Hepatocyte (in vitro differentiated cells): Measurements from ENCODE around the gene CHADL. TPM values are rescaled to one million over a fixed set of nuclear protein-coding genes. Genes with fewer than 3 reads are reported as not detected.

Experiments
- DNase-seq: peaks from one replicate; pipeline ENCODE4 v3.0.0-alpha.2; 2016; ENCODE audit warnings: low spot score
- H2AFZ ChIP-seq: fragments of 200-600 bp; sonication (generic); 2 replicates; pipeline ENCODE4 v1.6.0; 2016; ENCODE audit warnings: antibody characterized with exemption, mild to moderate bottlenecking
- H3K27ac ChIP-seq: fragments of 200-600 bp; sonication (generic); 2 replicates; pipeline ENCODE4 v1.5.1; 2016; ENCODE audit warnings: mild to moderate bottlenecking
- H3K27me3 ChIP-seq: fragments of 200-600 bp; sonication (generic); 2 replicates; pipeline ENCODE4 v1.6.1; 2016
- H3K36me3 ChIP-seq: fragments of 200-600 bp; sonication (generic); replicated peaks from 2 replicates; pipeline ENCODE4 v1.5.1; 2016; ENCODE audit warnings: low read depth; ENCODE audit not compliant: insufficient read depth
- H3K4me1 ChIP-seq: fragments of 200-600 bp; sonication (generic); 2 replicates; pipeline ENCODE4 v1.5.1; 2016; ENCODE audit warnings: mild to moderate bottlenecking, moderate library complexity; ENCODE audit not compliant: insufficient read depth
- H3K4me2 ChIP-seq: fragments of 200-600 bp; sonication (generic); 2 replicates; pipeline ENCODE4 v1.6.0; 2016
- H3K4me3 ChIP-seq: fragments of 200-600 bp; sonication (generic); 2 replicates; pipeline ENCODE4 v1.5.1; 2016; ENCODE audit warnings: mild to moderate bottlenecking
- H3K79me2 ChIP-seq: fragments of 200-600 bp; sonication (generic); 2 replicates; pipeline ENCODE4 v1.6.0; 2017; ENCODE audit warnings: mild to moderate bottlenecking
- H3K9me2 ChIP-seq: fragments of 200-600 bp; sonication (generic); replicated peaks from 2 replicates; pipeline ENCODE4 v1.6.0; 2017; ENCODE audit warnings: mild to moderate bottlenecking; ENCODE audit not compliant: insufficient read depth
- H3K9me3 ChIP-seq: fragments of 200-600 bp; sonication (generic); 2 replicates; pipeline ENCODE4 v1.5.1; 2016; ENCODE audit warnings: low read depth, mild to moderate bottlenecking
- H4K20me1 ChIP-seq: fragments of 200-600 bp; sonication (generic); 2 replicates; pipeline ENCODE4 v1.6.0; 2016; ENCODE audit warnings: mild to moderate bottlenecking; ENCODE audit not compliant: insufficient read depth, poor library complexity, severe bottlenecking
- CTCF ChIP-seq: fragments of 200-600 bp; sonication (generic); IDR thresholded peaks from 2 replicates; pipeline ENCODE4 v1.5.1; 2016; ENCODE audit warnings: antibody characterized with exemption, mild to moderate bottlenecking; ENCODE audit not compliant: poor library complexity
- EZH2 ChIP-seq: fragments of 200-600 bp; sonication (generic); IDR thresholded peaks from 2 replicates; pipeline ENCODE4 v1.6.1; 2016; ENCODE audit warnings: antibody characterized with exemption, mild to moderate bottlenecking, borderline replicate concordance
- EZH2phosphoT487 ChIP-seq: fragments of 200-600 bp; sonication (generic); IDR thresholded peaks from one replicate; pipeline ENCODE4 v1.6.1; 2018; ENCODE audit warnings: antibody characterized with exemption, mild to moderate bottlenecking, low read depth, moderate library complexity; ENCODE audit not compliant: unreplicated experiment, severe bottlenecking
- WGBS: methylation state at CpG from one replicate; pipeline ENCODE4 v1.1.6; 2016; ENCODE audit warnings: low lambda C conversion rate; ENCODE audit errors: missing lambda C conversion rate; 5-methylcytosine and 5-hydroxymethylcytosine counted together
- polyA plus RNA-seq: library from polyadenylated mRNA; unstranded; fragments of >200 nt; fragmentation: Nextera tagmentation; extraction: Ambion mirVana; gene quantifications from 2 replicates; pipeline ENCODE4 v1.2.1, GENCODE V29; 2016
- total RNA-seq: library from RNA; depleted of rRNA; stranded (reverse); fragments of >200 nt; gene quantifications from 2 replicates; pipeline ENCODE4 v1.2.3, GENCODE V29; 2014

The CHADL gene
- total and polyA plus RNA-seq, 2 experiments from 2014 or later: 1.00 to 1.4 TPM

GRCh38 chr22:41191467-41191866, 49.3 kb downstream of the CHADL start:
- Histone ChIP-seq H3K27me3 (no peaks in the 10 kb centered on the region), H3K27ac (no peak overlapping the region), H4K20me1 (no peaks in the 10 kb centered on the region), H3K4me2 (no peak overlapping the region), H3K9me3 (no peaks in the 10 kb centered on the region), H3K79me2 (no peaks in the 10 kb centered on the region), H3K9me2 (no peaks in the 10 kb centered on the region), H3K4me1 (no peaks in the 10 kb centered on the region), H3K36me3 (no peaks in the 10 kb centered on the region), H2AFZ (no peak overlapping the region), H3K4me3 (no peak overlapping the region)
- TF ChIP-seq CTCF: no peak
- TF ChIP-seq EZH2phosphoT487: no peak
- TF ChIP-seq EZH2: no peak
- no peak for DNase-seq
- WGBS: 79% methylated on average over 2 of the region's 2 CpGs

- 61% methylated on average over 3 of the region's 3 CpGs for WGBS
- H3K36me3 ChIP-seq: no peaks in the 10 kb centered on the region
- H2AFZ ChIP-seq: no peak overlapping the region
- TF ChIP-seq CTCF: no peak
- no peak for TF ChIP-seq EZH2
- no peak for TF ChIP-seq EZH2phosphoT487
- no peaks in the 10 kb centered on the region for H3K9me2 ChIP-seq
- no peak for DNase-seq
- no peak overlapping the region for H3K4me3 ChIP-seq
- no peaks in the 10 kb centered on the region for H3K4me1 ChIP-seq
- H3K27ac ChIP-seq: no peak overlapping the region
- no peaks in the 10 kb centered on the region for H3K27me3 ChIP-seq
- H3K9me3 ChIP-seq: no peaks in the 10 kb centered on the region
- no peak overlapping the region for H3K4me2 ChIP-seq
- no peaks in the 10 kb centered on the region for H3K79me2 ChIP-seq
- H4K20me1 ChIP-seq: no peaks in the 10 kb centered on the region
Observed at GRCh38 chr22:41184679-41185078, 56.1 kb downstream of the CHADL start.

- 85% methylated on average over 15 of the region's 15 CpGs for WGBS
- no peak overlapping the region for H3K27ac ChIP-seq
Observed at GRCh38 chr22:41181349-41182241, 59.1 kb downstream of the CHADL start.

More at GRCh38 chr22:41181349-41182241, 59.1 kb downstream of the CHADL start:
- H3K79me2 ChIP-seq: no peaks in the 10 kb centered on the region
- no peaks in the 10 kb centered on the region for H3K9me3 ChIP-seq
- H3K4me1 ChIP-seq: no peaks in the 10 kb centered on the region
- H3K4me3 ChIP-seq: no peak overlapping the region
- no peaks in the 10 kb centered on the region for H3K9me2 ChIP-seq
- H3K36me3 ChIP-seq: no peaks in the 10 kb centered on the region
- DNase-seq: no peak
- no peak overlapping the region for H3K4me2 ChIP-seq
- H4K20me1 ChIP-seq: no peaks in the 10 kb centered on the region
- TF ChIP-seq EZH2phosphoT487: no peak
- no peak for TF ChIP-seq EZH2
- no peak for TF ChIP-seq CTCF
- H2AFZ ChIP-seq: no peak overlapping the region
- H3K27me3 ChIP-seq: no peaks in the 10 kb centered on the region
